Measurements from ENCODE around the gene NHERF1.

NHERF1 gene

DNA sequence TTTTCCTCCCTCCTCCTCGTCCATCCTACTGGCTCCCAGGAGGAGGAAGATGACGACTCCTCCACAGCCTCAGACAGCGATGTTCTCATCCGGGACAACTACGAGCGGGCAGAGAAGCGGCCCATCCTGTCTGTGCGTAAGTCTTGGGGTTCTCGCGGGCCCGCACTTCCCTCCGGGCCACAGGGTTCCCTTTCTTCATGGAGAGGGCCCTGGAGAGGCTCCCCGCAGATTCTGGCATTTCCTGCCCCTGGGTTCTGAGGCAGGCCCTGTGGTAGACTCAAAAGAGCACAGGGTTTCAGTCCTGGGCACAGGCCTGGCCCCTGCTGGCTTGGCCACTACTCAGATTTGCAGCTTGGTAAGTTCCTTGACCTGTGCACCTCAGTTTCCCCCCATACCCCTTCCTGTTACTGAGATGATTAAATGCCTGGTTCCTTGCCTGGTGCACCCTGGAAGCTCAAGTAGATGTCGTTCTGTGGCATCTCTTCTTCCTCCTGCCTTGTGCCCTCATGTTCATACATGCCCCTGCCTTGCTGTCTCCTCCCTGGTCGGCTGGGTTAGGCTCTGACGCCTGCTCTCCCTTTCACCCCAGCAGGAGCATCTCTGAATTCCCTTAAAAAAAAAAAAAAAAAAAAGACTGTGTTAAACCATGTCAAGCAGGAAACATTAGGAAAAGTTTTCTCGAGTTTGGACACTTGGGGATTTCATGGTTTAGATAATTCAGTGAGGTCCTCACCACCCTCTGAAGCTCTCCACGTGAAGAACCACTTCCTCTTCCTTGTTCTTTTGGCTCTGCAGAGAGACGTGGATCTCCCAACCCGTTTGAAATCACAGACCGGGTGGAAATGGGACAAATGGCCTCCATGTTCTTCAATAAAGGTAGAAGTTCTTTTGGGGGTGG, 42.0 kb downstream of the NHERF1 start:
- DNase-seq, result no peak

DNA sequence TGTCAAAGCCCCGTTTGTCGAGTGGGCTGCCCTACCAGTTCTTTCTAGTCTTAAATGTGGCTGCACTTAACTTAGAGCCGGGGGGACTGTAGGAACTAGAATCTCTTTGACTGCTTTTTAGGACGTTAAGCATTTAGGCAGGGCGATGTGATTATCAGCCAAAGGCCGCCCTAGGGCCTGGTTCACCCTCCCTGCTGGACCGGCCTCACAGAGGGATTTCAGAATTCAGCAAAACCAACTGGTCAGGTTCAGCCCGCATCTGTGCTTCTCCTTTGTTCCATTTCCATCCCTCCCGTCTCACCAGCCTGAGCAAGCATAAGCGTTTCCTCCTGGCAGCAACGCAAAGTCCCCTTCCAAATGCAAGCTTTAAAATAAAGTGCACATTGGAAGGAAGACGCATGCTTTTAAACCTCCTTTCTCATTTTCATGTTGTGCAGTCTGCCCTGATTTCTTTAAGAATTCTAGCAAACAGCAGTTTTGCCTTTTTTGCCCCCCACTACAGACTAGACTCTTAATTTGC, 44.2 kb downstream of the NHERF1 start:
- DNase-seq, result no peak

DNA sequence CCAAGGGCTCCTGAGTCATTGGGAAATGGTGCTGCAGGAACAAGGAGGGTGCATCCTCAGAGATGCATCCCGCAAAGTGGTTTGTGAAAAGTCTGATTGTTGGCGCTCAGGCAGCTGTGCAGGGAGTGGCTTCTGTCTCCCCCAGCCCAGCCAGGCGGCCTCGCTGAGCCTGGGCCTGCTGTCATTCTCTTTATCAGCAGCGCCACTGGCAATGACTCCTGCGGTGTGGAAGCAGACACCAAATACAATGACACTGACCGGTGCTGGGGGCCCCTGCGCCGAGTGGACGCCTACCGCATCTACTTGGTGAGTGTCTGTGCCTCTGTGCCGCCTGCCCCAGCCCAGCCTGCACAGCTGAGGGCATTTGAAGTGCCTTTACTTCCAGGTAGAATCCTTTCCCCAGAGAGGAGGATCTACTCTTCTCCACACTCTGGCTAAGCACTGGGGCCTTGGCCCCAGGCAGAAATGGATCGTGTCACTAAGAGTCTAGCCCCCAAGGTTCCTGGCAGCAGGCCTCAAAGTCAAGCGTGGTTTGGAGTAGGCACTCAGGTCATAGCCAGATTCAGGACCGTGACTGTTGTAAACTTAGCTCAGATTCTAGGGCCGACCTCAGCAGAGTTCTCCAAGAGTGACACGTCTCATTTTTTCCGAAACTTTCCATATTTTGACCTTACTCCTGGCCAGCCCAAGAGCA, 47.0 kb downstream of the NHERF1 start:
- peak; percentile 24 for DNase-seq

DNA sequence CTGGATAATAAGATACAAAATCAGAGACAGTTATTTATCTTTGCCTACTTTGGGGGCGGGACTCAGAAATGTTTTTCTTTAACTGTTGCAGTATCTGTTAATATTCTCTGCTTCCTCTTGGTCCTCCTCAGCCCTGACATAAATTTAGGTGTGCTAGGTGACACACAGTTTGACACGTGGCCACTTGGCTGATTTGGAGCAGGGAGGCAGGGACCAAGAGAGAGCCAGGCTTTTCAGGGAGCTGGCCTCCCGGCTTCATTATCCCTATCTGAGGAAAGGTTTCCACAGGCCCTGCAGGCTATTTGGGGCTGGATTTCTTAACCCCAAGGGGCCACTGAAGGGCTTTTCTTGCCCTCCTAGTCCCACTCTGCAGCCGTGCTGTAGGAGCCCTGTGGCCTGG, 47.8 kb downstream of the NHERF1 start:
- DNase-seq, result no peak

DNA sequence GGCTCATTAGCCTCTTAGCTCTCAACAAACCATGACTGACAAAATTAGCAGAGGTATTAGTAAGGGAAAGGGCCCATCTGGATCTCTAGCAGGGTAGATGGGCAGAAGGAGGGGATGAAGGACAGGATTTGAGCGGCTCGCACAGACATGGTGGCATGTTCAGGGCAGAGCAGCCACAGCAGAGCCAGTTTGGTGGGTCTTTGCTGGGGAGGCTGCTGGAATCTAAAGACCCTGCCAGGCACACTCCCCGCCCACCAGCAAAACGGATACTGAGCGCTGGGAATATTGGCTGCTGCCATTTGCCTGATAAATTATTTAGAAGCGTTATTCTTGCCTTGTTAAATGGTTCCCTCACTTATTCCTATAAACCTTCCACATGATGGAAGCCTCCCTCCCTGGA, 48.4 kb downstream of the NHERF1 start:
- peak; percentile 40 for DNase-seq

DNA sequence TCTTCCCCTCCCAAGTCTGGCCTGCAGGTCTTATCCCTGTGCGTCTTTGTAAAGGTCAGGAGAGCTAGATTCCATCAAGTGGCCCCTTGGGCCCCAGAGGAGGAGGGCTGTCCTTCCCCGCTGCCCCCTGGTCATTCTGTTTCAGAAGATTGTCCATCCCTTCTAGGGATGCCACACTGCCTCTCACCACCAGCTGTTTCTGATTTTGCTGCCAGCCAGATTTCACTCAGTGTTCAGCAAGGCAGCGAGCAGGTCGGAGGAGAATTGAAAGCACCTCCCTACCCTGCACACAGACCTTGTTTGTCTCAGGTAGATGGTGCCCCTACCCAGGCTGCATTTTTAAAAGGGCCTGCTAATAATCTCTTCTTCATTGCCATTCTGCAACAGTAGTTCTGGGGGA, 49.4 kb downstream of the NHERF1 start:
- no peak for DNase-seq

DNA sequence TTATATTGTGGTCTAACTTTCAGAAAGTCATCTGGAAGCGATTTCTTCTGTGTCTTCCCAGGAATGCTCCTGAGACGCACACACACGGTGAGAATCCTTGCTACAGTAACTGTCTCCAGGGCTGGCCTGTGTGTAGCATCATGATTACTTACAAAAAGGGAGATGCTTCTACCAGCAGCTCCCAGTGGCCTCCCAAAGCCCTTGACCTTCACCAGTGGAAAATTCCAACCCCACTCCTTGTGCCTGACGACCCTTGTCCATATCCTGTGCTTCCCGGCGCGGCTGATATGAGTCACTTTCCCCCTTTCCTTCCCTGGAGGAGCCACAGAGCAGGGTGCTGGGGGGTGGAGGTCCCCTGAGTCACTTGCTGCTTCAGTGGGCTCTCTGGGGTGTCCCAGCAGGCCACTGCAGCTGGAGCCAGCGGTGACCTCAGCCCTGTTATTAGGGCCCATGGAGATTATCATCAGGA, 49.8 kb downstream of the NHERF1 start:
- no peak for DNase-seq

DNA sequence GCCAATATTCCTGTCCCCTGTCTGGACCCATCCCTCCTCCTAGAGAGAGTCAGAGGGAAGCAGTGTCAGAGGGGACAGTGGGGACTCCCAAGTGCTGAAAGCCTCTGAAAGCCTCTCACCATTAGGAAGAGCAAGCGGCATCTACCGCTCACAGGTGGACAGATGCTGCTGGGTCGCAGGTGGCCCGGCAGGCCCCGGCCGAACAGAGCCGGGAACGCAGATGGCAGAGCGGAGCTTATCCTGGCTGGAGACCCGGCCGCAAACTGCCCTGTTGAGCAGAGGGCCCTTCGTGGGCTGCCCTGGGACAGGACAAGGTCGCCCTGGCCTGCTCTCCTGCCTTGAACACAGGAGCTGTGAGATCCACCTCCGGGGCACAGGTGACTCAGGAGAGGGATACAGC, 50.7 kb downstream of the NHERF1 start:
- DNase-seq, result no peak

DNA sequence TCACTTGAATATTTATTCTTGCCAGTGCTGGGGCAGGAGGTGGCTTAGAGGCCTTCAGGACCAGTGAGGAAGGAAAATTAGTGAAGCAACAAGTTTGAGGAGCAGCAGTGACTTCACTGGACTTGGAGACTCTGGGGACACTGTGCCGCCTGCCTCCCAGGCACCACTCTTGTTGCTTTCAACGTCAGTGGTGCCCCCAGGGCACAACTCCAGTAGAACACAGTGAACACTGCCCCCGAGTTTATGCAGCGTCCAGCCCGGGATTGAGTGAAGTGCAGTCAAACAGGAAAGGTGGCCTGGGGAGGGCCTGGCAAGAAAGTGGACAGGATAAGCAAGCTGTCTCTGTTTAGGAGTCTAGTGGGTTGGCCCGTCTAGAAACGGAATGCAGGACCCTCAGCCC, 52.1 kb downstream of the NHERF1 start:
- DNase-seq, result no peak

DNA sequence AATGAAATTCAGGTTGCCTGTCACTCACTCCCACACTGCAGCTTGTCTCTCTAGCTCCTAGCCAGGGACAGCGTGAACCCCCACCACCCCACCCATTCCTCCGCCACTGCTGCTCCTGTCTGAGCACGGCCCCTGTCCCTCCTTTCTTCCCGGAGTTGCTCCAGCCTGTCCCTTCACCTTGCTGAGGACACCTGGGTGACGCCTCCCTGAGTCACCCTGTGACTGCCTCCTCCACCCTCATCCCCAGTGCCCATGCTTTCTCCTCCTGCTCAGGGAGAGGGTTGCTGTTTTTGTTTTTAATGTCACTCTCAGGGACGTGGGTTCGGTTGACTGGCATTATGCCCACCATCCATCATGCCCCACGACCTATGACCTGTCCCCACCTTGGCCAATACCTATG, 53.5 kb downstream of the NHERF1 start:
- DNase-seq, result no peak

DNA sequence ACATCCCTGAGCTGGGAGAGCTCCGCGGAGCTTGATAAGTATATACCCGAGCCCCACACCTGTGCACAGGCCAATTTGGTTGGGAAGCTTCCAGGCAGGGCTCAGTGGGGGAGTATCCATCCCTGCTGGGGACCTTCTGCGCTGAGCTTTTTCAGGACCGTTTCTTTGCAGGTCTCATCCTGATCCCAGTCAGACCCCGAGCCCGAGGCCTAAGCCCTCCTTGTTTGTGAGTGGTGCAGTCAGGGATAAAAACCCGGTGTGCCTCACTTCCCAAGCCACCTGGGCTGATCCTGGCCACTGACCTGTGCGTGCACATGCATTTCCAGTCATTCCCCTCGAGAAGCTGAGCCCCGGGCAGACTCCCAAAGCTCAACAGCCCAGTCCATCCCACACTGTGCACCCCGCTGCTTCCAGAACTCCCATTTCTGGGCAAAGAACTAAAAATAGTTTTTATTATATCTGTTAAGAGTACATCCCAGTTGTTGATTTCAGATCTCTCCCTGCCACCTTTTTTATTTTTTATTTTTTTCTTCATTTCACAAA, 55.0 kb downstream of the NHERF1 start:
- no peak for DNase-seq

DNA sequence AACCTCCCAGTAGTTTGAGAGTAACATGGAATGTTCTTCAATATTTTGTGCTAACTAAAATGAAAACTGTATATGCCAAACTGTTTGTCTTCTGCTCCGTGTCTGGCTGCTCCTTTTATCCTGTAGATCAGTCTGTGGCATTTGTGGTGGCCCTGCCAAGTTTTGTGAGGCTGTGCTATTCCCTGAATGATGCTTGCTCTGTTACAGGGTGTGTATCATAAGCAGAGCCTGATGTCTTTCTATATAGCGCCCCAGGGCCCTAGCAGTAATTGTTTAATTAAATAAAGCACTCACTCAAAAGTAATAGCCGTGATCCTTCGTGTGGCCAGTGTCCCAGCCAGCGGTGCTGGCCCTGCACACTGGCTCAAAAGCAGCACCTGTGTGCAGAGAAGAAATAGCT, 55.5 kb downstream of the NHERF1 start:
- peak; percentile 6 for DNase-seq

DNA sequence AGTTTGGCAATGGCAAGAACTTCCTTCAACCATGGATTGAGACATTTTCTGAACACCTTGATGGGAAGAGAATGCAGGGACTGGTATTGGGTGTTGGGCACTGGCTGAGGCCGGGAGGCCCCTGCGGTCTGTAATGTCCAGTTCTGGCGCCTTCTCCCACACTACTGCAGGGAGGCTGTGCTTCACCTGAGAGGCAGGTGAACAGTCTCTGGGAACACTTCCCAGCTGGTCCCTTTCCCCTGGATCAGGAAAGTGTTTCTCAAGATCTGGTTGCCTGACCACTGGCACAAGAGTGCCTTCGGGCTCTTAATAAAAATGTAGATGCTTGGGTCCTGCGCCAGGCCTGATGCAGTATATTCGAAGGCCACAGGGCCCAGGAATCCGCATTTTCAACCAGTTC, 56.3 kb downstream of the NHERF1 start:
- DNase-seq, result no peak

DNA sequence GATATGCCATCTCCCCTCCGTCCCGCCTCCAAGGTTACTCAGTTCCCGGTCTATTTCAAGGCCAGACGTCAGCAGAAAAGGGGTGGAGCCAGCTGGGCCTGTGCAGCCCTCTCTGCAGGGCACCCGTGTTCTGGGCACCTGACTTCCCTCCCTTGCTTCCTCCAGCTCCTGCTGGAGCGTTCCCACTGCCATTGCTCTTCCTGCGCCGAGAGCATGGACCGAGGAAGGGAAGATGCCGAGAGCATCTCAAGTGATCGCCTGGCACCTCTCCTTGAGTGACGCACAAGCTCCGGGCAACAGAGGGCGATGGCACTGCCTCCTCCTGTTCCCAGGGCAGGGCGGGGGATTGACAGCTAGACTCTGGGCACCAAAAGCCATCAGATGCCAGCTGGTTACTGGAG, 57.2 kb downstream of the NHERF1 start:
- DNase-seq, result no peak

DNA sequence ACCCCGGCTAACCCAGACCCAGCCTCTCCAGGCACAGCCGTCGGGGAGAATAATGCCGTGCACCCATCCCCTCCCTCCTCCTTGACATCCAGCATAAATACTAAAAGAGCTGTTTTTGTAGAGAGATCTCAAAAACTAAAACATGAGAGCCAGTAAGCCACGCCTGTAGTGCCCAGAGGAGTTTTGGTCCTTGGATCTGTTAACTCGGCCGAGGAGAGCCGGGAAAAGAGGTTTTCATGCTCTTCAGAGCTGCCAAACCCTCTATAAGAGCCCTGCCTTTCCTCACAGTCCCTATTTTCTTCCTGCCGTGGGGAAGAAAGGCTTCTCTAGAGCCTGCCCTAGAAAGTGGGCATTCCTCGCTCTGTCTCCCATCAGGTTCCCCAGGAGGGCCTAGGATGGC, 57.9 kb downstream of the NHERF1 start:
- DNase-seq, result no peak

DNA sequence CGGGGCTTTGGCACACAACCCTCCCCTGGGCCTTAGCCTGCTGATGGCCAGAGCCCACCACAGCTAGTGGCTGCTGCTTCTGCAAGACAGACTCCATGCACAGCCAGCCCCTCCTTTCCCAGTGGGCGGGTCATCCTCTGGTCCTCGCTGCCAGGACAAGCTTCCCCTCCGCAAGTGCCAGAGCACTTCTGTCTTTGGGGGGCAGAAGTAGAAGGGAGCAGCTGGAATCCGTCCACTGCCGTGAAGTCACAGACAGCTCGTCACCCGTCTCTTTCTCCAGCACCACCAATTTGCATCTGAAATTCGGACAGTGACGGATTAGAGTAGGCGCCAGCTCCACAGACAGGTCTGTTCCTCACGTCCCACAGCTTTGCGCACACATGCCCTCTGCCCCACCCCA, 59.0 kb downstream of the NHERF1 start:
- no peak for DNase-seq

DNA sequence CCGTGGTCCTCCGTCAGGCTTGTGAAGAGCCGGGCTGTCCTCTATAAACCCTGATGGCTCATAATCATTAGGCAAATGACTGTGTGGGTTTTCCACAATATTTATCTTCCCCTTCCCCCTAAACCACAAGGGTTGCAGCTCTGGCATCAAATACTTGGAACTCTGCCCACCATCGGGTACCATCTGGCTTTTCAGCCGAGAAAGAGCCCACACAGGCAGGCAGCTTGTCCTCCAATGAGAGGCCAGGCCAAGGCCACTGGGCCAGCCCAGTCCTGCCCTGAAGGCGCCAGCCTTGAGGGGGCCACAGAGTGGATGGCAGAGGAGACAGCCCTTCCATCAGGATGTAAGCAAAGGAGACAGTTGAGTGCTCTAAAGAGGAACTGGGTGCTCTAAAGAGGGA, 59.5 kb downstream of the NHERF1 start:
- peak; percentile 86 for DNase-seq

DNA sequence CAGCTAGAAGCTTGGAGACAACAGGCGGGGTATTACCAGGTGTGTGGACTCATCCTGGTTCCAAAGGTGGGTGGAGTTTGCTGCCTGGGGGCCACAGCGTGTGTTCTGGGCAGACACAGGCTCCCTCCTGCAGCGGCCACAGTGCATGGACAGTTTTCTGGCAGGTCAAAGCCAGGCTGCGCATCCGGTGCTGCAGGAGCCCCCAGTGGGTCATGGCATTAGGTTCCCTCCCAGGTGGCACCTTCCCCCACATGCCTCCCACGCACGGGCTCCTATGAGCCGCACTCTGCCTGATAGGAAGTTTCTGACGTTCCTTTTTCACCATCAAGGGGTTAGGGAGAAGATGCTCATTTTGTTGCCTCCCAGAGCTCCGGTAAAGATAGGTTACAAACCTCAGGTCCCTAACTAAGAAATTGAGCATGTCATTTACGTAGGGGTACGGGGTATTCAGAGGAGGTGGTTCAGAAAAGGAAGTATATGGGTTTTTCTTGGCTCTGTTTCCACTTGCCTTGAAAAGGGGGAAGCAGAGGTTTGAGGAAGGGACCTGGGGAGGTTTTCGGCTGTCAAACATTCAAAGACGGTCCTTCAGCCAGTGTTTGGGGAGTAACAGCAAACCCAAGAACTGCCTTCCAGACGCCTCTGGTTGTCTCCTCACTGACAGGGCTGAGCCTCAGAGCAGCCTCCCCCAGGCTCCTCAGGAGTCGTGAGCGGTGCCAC, 60.4 kb downstream of the NHERF1 start:
- no peak for DNase-seq

DNA sequence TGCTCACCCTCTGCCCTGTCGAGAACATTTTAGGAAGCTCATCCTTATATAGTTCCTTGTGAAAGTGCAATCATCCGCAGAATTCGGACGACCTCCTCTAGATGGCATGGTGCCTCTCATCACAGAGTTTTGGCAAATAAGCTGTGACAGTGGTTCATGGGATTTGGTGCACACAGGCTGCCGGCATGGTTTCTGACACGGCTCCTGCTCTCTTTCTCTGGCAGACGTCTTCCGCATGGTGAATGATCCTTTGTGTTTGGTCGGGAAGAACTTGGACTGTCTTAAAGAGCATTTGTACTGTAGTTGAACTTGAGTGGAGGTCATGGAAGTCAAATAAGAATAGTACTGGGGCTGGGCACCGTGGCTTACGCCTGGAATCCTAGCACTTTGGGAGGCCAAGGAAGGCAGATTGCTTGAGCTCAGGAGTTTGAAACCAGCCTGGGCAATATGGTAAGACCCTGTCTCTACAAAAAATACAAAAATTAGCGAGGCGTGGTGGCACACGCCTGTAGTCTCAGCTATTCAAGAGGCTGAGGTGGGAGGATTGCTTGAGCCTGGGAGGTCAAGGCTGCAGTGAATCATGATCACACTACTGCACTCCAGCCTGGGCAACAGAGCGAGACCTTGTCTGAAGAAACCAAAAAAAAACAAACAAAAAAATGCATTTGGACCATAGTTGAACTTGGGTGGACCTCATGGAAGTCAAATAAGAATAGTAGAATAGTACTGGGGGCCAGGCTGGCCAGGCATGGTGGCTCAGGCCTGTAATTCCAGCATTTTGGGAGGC, 62.5 kb downstream of the NHERF1 start:
- DNase-seq, result no peak

DNA sequence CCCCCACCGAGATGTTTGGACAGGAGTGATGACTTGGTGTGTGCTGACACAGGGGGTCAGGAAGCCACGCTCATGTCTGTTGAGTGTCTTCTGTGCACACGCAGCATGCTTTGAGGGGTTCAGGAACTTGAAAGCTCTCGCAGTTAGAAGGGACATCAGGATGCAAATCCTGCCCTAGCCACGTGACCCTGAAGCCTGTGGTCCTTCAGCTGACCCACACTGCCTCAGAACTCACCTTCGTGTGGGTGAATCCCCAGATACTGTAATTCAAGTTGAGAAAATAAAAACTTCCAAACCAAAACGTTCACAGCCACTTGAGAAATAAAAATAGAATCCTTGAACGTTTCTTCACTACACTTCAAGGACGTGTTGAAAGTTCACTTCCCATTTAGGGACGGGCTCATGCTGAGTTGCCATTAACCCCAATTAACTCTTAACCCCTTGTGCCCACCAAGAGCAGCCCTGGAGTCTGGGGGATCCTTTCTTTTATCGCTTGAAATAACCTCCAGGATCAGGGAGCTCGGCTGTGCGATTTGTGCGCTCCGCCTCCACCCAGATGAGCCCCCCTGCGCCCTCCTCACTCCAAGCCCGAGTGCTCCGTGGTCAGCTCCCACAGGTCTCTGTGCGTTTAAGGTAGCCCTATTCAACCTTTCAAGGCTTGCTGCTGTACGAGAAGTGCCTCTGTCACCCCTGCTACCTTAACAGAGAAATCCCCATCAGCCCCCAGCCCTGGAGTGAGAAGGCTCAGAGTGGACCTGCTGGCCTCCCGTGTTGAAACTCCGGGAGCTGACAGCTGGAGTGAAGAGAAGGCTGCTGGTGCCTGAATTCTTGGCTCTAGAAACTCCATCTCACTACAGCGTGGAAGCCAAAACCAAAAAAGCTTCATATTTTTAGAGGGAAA, 63.9 kb downstream of the NHERF1 start:
- DNase-seq, result peak; percentile 35

DNA sequence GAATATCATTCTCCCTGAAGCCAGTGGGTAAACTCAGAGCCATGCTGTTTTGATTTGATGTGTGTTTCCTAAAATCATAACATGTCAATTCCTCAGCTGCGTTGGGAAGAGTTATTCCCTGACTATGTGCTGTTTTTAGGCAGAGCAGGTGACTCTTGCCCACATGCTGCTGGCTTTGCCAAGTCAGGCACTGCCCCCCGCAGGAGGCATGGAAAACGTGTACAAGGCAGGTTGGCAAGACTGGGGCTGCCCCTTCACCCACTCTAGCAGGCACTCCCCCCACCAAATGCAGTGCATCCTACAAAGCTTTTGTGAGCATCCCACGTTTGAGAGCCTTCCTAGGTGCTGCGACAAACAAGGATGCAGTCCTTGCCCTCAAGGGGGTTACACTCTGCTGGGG, 66.0 kb downstream of the NHERF1 start:
- DNase-seq, result no peak

All from DMS79 treated with DMSO at 0.1 percent for 48 hours (cell line).